ENCODE results near the gene CLTCL1. TPM values are rescaled to one million over a fixed set of nuclear protein-coding genes. Genes with fewer than 3 reads are reported as not detected.
"Not testable (repeated sequence)": the region's sequence is repeated elsewhere in the genome, so short reads cannot be mapped to it uniquely, and the experiment has no call there.

Gene CLTCL1
- total RNA-seq, 1 experiment from 2014 or later: 7.1 TPM

DNA sequence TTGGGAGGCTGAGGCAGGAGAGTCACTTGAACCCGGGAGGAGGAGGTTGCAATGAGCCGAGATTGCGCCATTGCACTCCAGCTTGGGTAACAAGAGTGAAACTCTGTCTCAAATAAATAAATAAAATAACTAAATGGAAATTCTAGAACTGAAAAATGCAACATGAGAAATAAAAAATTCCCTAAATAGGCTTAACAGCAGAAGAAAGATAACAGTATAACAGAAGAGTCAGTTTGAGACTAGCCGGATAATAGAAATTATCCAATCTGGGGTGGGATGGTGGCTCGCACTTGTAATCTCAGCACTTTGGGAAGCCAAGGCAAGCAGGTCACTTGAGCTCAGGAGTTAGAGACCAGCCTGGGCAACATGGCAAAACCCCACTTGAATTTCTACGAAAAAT is 127.1 kb downstream of the CLTCL1 start:
- ChIA-PET CTCF (no interaction called here), RAD21 (ENCODE audit: low non-redundant PET in 1 of 2, low total read pairs in 2 of 2, uncharacterized antibody in 2 of 2, unreplicated experiment in 2 of 2) (no interaction called here), POLR2A (no interaction called here)
- BruUV-seq (replicated peaks): no TSS peak
- H3K4me1 ChIP-seq (ENCODE audit: control insufficient read depth in 1 of 2, insufficient read depth in 2 of 2, low read length in 2 of 2): no peaks in the 10 kb centered on the region; a peak in 1 of 4 replicates
- no peak overlapping the region for H3K4me3 ChIP-seq (replicated peaks in 1 of 2; ENCODE audit: low read depth in 1 of 2, low read length in 2 of 2)
- H2AFZ ChIP-seq (ENCODE audit: low read depth, low read length, poor library complexity, severe bottlenecking): no peak overlapping the region
- H3K9me2 ChIP-seq (ENCODE audit: insufficient read depth): no peaks in the 10 kb centered on the region
- no peak for TF ChIP-seq SRF (IDR thresholded peaks at IDR 0.05; ENCODE audit: low read depth)
- TF ChIP-seq EGR1 (IDR thresholded peaks at IDR 0.05; ENCODE audit: low read depth): no peak
- no peak for TF ChIP-seq EZH2phosphoT487 (IDR thresholded peaks at IDR 0.05; ENCODE audit: borderline replicate concordance)
- TF ChIP-seq ELF1 (IDR thresholded peaks at IDR 0.05; ENCODE audit: borderline replicate concordance, low read depth): no peak
- no peak for TF ChIP-seq RAD21 (IDR thresholded peaks at IDR 0.05; ENCODE audit: low read depth)
- TF ChIP-seq CBX3 (IDR thresholded peaks at IDR 0.05; ENCODE audit: low read depth): no peak
- no peaks in the 10 kb centered on the region for H3K79me2 ChIP-seq (ENCODE audit: insufficient read depth, low read length)
- DNase-seq (ENCODE audit: low read depth, low spot score) (no peak), ATAC-seq (no peak)
- no peak overlapping the region for H3K4me2 ChIP-seq (ENCODE audit: low read length)
- intact Hi-C loops (cut with micrococcal nuclease): no loop called here
- no peak overlapping the region for H3K27ac ChIP-seq (ENCODE audit: low read depth, low read length)
- no peaks in the 10 kb centered on the region for H3K9me3 ChIP-seq (ENCODE audit: control insufficient read depth in 1 of 2, insufficient read depth in 1 of 2, low read depth in 1 of 2, low read length in 2 of 2)
- H3K27me3 ChIP-seq (ENCODE audit: insufficient read depth, low read length): peaks cover 12% of the 10 kb centered on the region
- H4K20me1 ChIP-seq (ENCODE audit: insufficient read depth): no peaks in the 10 kb centered on the region
- H3K36me3 ChIP-seq (ENCODE audit: control insufficient read depth in 1 of 2, insufficient read depth in 2 of 2, low read length in 2 of 2): no peaks in the 10 kb centered on the region
- no peak overlapping the region for H3K9ac ChIP-seq (ENCODE audit: low read length)

DNA sequence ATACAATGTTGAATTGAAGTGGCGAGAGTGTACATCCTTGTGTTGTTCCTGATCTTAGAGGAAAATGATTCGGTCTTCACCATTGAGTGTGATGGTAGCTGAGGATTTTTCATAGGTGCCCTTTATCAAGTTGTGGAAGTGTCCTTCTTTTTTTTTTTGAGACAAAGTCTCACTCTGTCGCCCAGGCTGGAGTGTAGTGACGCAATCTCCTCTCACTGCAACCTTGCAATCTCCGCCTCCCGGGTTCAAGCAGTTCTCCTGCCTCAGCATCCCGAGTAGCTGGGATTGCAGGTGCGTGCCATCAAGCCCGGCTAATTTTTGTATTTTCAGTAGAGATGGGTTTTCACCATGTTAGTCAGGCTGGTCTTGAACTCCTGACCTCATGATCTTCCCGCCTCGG is 132.9 kb downstream of the CLTCL1 start:
- H3K27ac ChIP-seq (ENCODE audit: low read depth, low read length); BruUV-seq (replicated peaks); DNase-seq (ENCODE audit: low read depth, low spot score); H3K4me3 ChIP-seq (replicated peaks in 1 of 2; ENCODE audit: low read depth in 1 of 2, low read length in 2 of 2); H4K20me1 ChIP-seq (ENCODE audit: insufficient read depth); POLR2A ChIA-PET; H3K9me2 ChIP-seq (ENCODE audit: insufficient read depth); H3K4me2 ChIP-seq (ENCODE audit: low read length); ATAC-seq; H3K27me3 ChIP-seq (ENCODE audit: insufficient read depth, low read length); H3K4me1 ChIP-seq (ENCODE audit: control insufficient read depth in 1 of 2, insufficient read depth in 2 of 2, low read length in 2 of 2); RAD21 ChIA-PET (ENCODE audit: low non-redundant PET in 1 of 2, low total read pairs in 2 of 2, uncharacterized antibody in 2 of 2, unreplicated experiment in 2 of 2); H3K9ac ChIP-seq (ENCODE audit: low read length); intact Hi-C loops (cut with micrococcal nuclease); H3K9me3 ChIP-seq (ENCODE audit: control insufficient read depth in 1 of 2, insufficient read depth in 1 of 2, low read depth in 1 of 2, low read length in 2 of 2); H3K79me2 ChIP-seq (ENCODE audit: insufficient read depth, low read length); H2AFZ ChIP-seq (ENCODE audit: low read depth, low read length, poor library complexity, severe bottlenecking); H3K36me3 ChIP-seq (ENCODE audit: control insufficient read depth in 1 of 2, insufficient read depth in 2 of 2, low read length in 2 of 2): not testable (repeated sequence)
- CTCF ChIA-PET: interaction anchor here (1.0 to 1.7 kb wide), 3 partner anchors 14 to 20 kb away, joined by 3 to 4 read pairs (median 4); partner anchors contain the start of genes ESS2 and SLC25A1

DNA sequence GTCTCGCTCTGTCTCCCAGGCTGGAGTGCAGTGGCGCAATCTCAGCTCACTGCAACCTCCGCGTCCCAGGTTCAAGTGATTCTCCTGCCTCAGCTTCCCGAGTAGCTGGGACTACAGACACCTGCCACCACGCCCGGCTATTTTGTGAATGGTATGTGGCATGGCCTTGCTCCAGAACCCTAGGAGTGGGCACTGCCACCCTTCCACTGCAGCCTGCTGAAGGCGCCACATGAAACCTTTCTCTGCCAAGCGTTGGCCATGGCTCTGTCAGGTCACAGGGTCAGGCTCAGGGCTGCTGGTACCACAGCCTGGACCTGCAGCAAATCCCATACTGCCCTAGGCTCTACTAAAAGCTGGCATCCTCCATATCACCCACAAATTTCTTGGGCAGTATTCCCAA is 135.4 kb downstream of the CLTCL1 start:
- H3K27ac ChIP-seq (ENCODE audit: low read depth, low read length); H3K9me3 ChIP-seq (ENCODE audit: control insufficient read depth in 1 of 2, insufficient read depth in 1 of 2, low read depth in 1 of 2, low read length in 2 of 2); ATAC-seq; H3K9ac ChIP-seq (ENCODE audit: low read length); intact Hi-C loops (cut with micrococcal nuclease); H3K79me2 ChIP-seq (ENCODE audit: insufficient read depth, low read length); H3K9me2 ChIP-seq (ENCODE audit: insufficient read depth); RAD21 ChIA-PET (ENCODE audit: low non-redundant PET in 1 of 2, low total read pairs in 2 of 2, uncharacterized antibody in 2 of 2, unreplicated experiment in 2 of 2); H3K36me3 ChIP-seq (ENCODE audit: control insufficient read depth in 1 of 2, insufficient read depth in 2 of 2, low read length in 2 of 2); H2AFZ ChIP-seq (ENCODE audit: low read depth, low read length, poor library complexity, severe bottlenecking); CTCF ChIA-PET; H3K4me2 ChIP-seq (ENCODE audit: low read length); H3K4me3 ChIP-seq (replicated peaks in 1 of 2; ENCODE audit: low read depth in 1 of 2, low read length in 2 of 2); H3K4me1 ChIP-seq (ENCODE audit: control insufficient read depth in 1 of 2, insufficient read depth in 2 of 2, low read length in 2 of 2); H3K27me3 ChIP-seq (ENCODE audit: insufficient read depth, low read length); BruUV-seq (replicated peaks); H4K20me1 ChIP-seq (ENCODE audit: insufficient read depth); DNase-seq (ENCODE audit: low read depth, low spot score): not testable (repeated sequence)
- POLR2A ChIA-PET: interaction anchor here (1.0 kb wide), 1 partner anchor 23 kb away, joined by 4 read pairs; the partner anchor contains the start of gene SLC25A1
